WTC11 (cell line): Measurements from ENCODE around the gene SH3BGRL3.

Experiments
- AFF4 ChIP-seq: sonication (generic); formaldehyde crosslinking; IDR thresholded peaks from 2 replicates; pipeline ENCODE4 v1.8.1; 2023; ENCODE audit warnings: mild to moderate bottlenecking, missing genetic modification reagents, borderline replicate concordance
- CREB1 ChIP-seq: sonication (generic); formaldehyde crosslinking; IDR thresholded peaks from 2 replicates; pipeline ENCODE4 v1.8.0; 2023; ENCODE audit warnings: mild to moderate bottlenecking, missing genetic modification reagents
- CREM ChIP-seq: sonication (generic); formaldehyde crosslinking; IDR thresholded peaks from 2 replicates; pipeline ENCODE4 v1.8.1; 2022; ENCODE audit warnings: mild to moderate bottlenecking, missing genetic modification reagents, moderate library complexity
- CTCF ChIP-seq: fragments of 200-600 bp; IDR thresholded peaks from 2 replicates; pipeline ENCODE4 v1.8.0; 2022; ENCODE audit warnings: antibody characterized with exemption
- MAX ChIP-seq: sonication (generic); formaldehyde crosslinking; IDR thresholded peaks from 2 replicates; pipeline ENCODE4 v1.8.0; 2022; ENCODE audit warnings: mild to moderate bottlenecking, missing genetic modification reagents
- RELA ChIP-seq: sonication (generic); formaldehyde crosslinking; IDR thresholded peaks from 2 replicates; pipeline ENCODE4 v1.8.1; 2022; ENCODE audit warnings: missing genetic modification reagents, mild to moderate bottlenecking, borderline replicate concordance
- TEAD4 ChIP-seq: sonication (generic); formaldehyde crosslinking; IDR thresholded peaks from 2 replicates; pipeline ENCODE4 v1.8.0; 2022; ENCODE audit warnings: mild to moderate bottlenecking, missing genetic modification reagents
- TP53 ChIP-seq: sonication (generic); formaldehyde crosslinking; IDR thresholded peaks from 2 replicates; pipeline ENCODE4 v1.8.1; 2023; ENCODE audit warnings: mild to moderate bottlenecking, missing genetic modification reagents
- ZNF121 ChIP-seq: sonication (generic); formaldehyde crosslinking; IDR thresholded peaks from 2 replicates; pipeline ENCODE4 v1.8.0; 2023; ENCODE audit warnings: missing genetic modification reagents

GRCh38 chr1:26307363-26307781 lies 27.5 kb downstream of the SH3BGRL3 start:
- TF ChIP-seq CTCF (no peak), ZNF121 (CRISPR knock-in tag) (no peak), CREB1 (CRISPR knock-in tag) (no peak), CREM (CRISPR knock-in tag) (no peak), TP53 (no peak), TEAD4 (no peak), RELA (CRISPR knock-in tag) (no peak), MAX (CRISPR knock-in tag) (no peak), AFF4 (CRISPR knock-in tag) (no peak)
